HG03039 (cell line): ENCODE measurements around the gene ZBED5.
A peak's percentile ranks its signal among the peaks of the same experiment; 100 is the strongest.

ENCODE experiments used
- ATAC-seq: cut with Tn5 transposase; IDR thresholded peaks from one replicate; pipeline ENCODE4 v1.9.1; 2021; ENCODE audit warnings: mild to moderate bottlenecking, moderate library complexity; ENCODE audit not compliant: unreplicated experiment

ZBED5 gene

GRCh38 chr11:10881892-10882291 is 24.0 kb upstream of the ZBED5 start:
- no peak for ATAC-seq

GRCh38 chr11:10878408-10879214 is 20.8 kb upstream of the ZBED5 start:
- no peak for ATAC-seq

GRCh38 chr11:10876158-10876557 is 18.3 kb upstream of the ZBED5 start:
- ATAC-seq, result no peak

- no peak for ATAC-seq
These were observed 17.7 kb upstream of the ZBED5 start for GRCh38 chr11:10875430-10876021.

DNA sequence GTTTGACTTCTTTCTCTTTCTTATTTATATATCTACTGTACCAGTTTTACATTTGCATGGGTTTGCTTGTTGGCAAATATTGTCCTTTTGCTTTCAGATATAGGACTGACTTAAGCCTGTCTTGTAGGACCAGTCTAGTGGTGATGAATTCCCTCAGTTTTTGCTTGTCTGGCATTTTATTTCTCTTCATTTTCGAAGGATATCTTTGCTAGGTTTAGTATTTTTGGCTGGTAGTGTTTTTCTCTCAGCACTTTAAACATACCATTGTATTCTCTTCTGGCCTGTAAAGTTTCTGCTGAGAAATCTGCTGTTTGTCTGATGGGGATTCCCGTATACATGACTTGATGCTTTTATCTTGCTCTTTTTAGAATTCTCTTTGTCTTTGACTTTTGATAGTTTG is 14.2 kb upstream of the ZBED5 start:
- no peak for ATAC-seq

DNA sequence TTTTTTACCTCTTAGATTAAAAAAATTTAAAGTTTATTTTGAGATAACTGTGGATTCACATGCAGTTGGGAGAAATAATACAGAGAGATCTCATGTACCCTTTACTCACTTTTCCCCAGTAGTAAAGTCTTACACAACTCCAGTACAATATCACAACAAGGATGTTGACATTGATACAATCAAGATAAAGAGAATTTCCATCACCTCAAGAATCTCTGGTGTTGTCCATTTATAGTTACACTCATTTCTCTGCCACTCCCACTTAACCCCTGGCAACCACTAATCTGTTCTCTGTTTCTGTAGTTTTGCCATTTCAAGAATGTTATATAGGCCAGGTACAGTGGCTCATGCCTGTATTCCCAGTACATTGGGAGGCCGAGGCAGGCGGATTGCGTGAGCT is 10.5 kb upstream of the ZBED5 start:
- ATAC-seq, result no peak

GRCh38 chr11:10866893-10867331 is 9.1 kb upstream of the ZBED5 start:
- no peak for ATAC-seq

DNA sequence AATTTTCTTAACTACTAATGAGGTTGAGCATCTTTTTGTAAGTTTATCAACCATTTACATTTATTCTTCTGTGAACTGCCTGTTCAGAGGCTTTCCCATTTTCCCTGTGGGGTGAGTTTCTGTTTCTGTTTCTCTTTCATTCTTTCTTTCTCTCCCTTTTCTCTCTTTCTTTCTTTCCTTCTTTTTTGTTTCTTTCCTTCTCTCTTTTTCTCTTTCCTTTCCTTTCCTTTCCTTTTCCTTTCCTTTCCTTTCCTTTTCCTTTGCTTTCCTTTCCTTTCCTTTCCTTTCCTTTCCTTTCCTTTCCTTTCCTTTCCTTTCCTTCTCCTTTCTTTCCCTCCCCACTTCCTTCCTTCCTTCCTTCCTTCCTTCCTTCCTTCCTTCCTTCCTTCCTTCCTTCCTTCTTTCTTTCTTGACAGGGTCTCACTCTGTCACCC is 8.0 kb upstream of the ZBED5 start:
- ATAC-seq, result no peak

DNA sequence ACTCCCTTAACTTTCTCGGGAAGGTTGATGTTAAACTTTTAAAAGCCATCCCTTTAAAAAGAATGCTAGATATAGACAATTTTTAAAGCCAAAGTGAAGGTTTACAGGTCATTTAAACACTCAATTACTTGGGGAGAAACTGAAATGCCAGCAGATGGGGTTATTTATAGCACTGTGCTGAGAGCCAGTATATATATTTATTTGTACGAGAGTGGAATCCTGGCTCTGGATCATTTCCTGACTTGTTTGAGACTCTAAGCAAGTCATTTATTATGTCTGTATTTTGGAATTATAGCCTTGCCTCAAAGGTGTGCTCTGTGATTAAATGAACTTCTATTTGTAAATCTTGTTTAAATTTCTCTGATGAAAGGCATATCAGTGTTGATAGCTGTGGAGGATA is 6.8 kb upstream of the ZBED5 start:
- no peak for ATAC-seq

DNA sequence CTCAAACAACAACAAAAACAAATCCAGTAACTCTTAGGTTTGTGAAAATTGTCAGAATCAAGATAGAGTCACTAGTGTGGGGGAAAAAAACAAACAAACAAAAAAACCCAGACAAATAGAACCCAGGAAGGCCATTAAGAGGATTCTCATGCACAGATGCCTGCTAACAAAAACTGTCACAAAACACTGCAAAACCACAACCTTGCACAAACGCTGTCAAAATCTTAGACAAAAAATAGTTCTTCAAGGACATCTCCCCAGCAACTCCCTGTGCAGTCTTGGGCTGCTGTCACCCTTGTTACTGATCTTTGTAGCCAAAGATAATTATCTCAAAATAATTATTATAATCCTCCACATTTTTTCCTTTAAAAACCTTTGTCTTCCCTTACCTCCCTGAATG is 4.6 kb upstream of the ZBED5 start:
- no peak for ATAC-seq

GRCh38 chr11:10861799-10862198 is 3.9 kb upstream of the ZBED5 start:
- ATAC-seq, result no peak

GRCh38 chr11:10861047-10861446 is 3.2 kb upstream of the ZBED5 start:
- ATAC-seq, result no peak

GRCh38 chr11:10858439-10859325 is 829 bp upstream of the ZBED5 start:
- ATAC-seq, result peak; percentile 3

DNA sequence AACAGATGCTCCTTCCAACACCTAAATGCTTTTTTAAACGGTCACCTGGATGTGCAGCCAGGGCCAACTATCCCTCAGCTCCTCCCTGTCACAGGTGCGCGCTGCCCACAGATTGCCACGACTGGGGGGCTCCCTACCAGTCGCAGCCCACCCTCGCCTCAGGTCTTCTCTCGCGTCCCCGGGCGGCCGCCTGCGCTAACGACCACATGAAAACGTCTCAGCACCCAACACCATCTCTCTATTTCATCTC is 469 bp downstream of the ZBED5 start:
- ATAC-seq, result peak; percentile 17

- peak; percentile 2 for ATAC-seq
These were observed 979 bp downstream of the ZBED5 start for GRCh38 chr11:10856689-10857458.

- ATAC-seq, result no peak
These were observed 2.6 kb downstream of the ZBED5 start for GRCh38 chr11:10855295-10855694.

GRCh38 chr11:10847960-10848860 is 9.6 kb downstream of the ZBED5 start:
- no peak for ATAC-seq

DNA sequence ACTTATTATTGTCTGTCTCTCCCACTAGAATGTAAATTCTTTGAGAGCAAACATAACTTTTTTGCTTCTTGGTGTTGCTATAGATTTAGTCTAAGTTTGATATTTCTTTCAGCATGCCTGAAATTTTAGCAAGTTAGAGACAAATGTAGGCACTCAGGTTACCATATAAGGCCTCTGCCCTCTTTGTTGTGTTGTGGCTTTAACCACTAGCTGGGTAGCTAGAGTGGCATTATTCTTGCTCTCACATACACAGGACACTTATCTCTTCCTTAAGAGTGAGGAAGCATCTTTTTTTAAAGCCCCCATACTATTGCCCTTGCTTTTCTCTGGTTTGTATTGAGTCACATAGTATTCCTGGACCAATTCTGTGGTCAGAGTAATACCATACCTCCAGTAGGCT is 11.2 kb downstream of the ZBED5 start:
- no peak for ATAC-seq

DNA sequence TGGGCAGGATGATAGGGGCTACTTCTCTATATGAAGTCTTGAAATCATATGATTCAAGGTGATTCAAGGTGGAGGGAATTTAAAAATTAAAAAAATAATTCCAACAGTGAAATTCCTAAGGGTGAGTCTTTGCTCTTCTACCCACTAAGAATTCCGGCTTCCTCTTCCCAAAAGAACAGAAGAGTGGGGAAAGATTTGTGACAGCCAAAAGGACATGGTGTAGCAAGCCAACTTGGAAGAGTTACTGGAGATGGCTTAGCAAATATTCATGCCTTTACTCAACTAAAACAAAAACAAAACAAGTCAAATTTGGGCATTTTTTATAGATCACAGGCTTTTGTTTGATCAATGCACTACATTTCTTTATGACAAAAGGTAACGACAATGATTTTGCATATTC is 12.3 kb downstream of the ZBED5 start:
- no peak for ATAC-seq

- ATAC-seq, result no peak
These were observed 13.1 kb downstream of the ZBED5 start for GRCh38 chr11:10844796-10845195.
